ENCODE results near the gene MED12L. TPM values are rescaled to one million over a fixed set of nuclear protein-coding genes. Genes with fewer than 3 reads are reported as not detected.

MED12L gene
- total RNA-seq, 1 donor = 2.2 TPM

- no peak for TF ChIP-seq CTCF (IDR thresholded peaks at IDR 0.05; ENCODE audit: extremely low read depth, low read depth, low read length)
- Histone ChIP-seq H3K27ac (ENCODE audit: low read depth, low read length) (no peak overlapping the region), H3K9me3 (ENCODE audit: low read depth, low read length) (no peaks in the 10 kb centered on the region), H3K27me3 (ENCODE audit: insufficient read depth, low read length) (peaks cover 4% of the 10 kb centered on the region), H3K36me3 (ENCODE audit: insufficient read depth, low read length) (no peaks in the 10 kb centered on the region), H3K4me2 (ENCODE audit: insufficient read depth, low read length) (no peak overlapping the region), H4K20me1 (ENCODE audit: insufficient read depth, low read length) (no peaks in the 10 kb centered on the region), H3K4me1 (ENCODE audit: insufficient read depth, low read length) (no peaks in the 10 kb centered on the region), H2AFZ (ENCODE audit: low read length) (no peak overlapping the region), H3K79me2 (ENCODE audit: insufficient read depth, low read length) (no peaks in the 10 kb centered on the region), H3K4me3 (ENCODE audit: insufficient read depth, low read length) (no peak overlapping the region)
- no peak for DNase-seq (ENCODE audit: insufficient read length, low spot score, missing footprints)
Measured at GRCh38 chr3:151248772-151249337, 163.4 kb downstream of the MED12L start.

- no peak for DNase-seq (ENCODE audit: insufficient read length, low spot score, missing footprints)
- no peaks in the 10 kb centered on the region for H3K79me2 ChIP-seq (ENCODE audit: insufficient read depth, low read length)
- no peaks in the 10 kb centered on the region for H3K4me1 ChIP-seq (ENCODE audit: insufficient read depth, low read length)
- TF ChIP-seq CTCF (IDR thresholded peaks at IDR 0.05; ENCODE audit: extremely low read depth, low read depth, low read length) = no peak
- H2AFZ ChIP-seq (ENCODE audit: low read length) = no peak overlapping the region
- H3K36me3 ChIP-seq (ENCODE audit: insufficient read depth, low read length) = no peaks in the 10 kb centered on the region
- H4K20me1 ChIP-seq (ENCODE audit: insufficient read depth, low read length) = no peaks in the 10 kb centered on the region
- H3K27me3 ChIP-seq (ENCODE audit: insufficient read depth, low read length) = peaks cover 22% of the 10 kb centered on the region
- no peak overlapping the region for H3K27ac ChIP-seq (ENCODE audit: low read depth, low read length)
- no peaks in the 10 kb centered on the region for H3K9me3 ChIP-seq (ENCODE audit: low read depth, low read length)
- no peak overlapping the region for H3K4me2 ChIP-seq (ENCODE audit: insufficient read depth, low read length)
- no peak overlapping the region for H3K4me3 ChIP-seq (ENCODE audit: insufficient read depth, low read length)
Measured at GRCh38 chr3:151256749-151257148, 171.3 kb downstream of the MED12L start.

GRCh38 chr3:151259664-151260063, 174.2 kb downstream of the MED12L start:
- Histone ChIP-seq H3K4me2 (ENCODE audit: insufficient read depth, low read length) (no peak overlapping the region), H3K4me1 (ENCODE audit: insufficient read depth, low read length) (no peaks in the 10 kb centered on the region), H3K4me3 (ENCODE audit: insufficient read depth, low read length) (no peak overlapping the region), H4K20me1 (ENCODE audit: insufficient read depth, low read length) (no peaks in the 10 kb centered on the region), H2AFZ (ENCODE audit: low read length) (no peak overlapping the region), H3K27me3 (ENCODE audit: insufficient read depth, low read length) (peaks cover 22% of the 10 kb centered on the region), H3K79me2 (ENCODE audit: insufficient read depth, low read length) (no peaks in the 10 kb centered on the region), H3K9me3 (ENCODE audit: low read depth, low read length) (no peaks in the 10 kb centered on the region), H3K27ac (ENCODE audit: low read depth, low read length) (no peak overlapping the region), H3K36me3 (ENCODE audit: insufficient read depth, low read length) (no peaks in the 10 kb centered on the region)
- no peak for DNase-seq (ENCODE audit: insufficient read length, low spot score, missing footprints)
- TF ChIP-seq CTCF (IDR thresholded peaks at IDR 0.05; ENCODE audit: extremely low read depth, low read depth, low read length) = no peak

GRCh38 chr3:151262871-151263525, 177.5 kb downstream of the MED12L start:
- no peak overlapping the region for H2AFZ ChIP-seq (ENCODE audit: low read length)
- no peaks in the 10 kb centered on the region for H3K79me2 ChIP-seq (ENCODE audit: insufficient read depth, low read length)
- TF ChIP-seq CTCF (IDR thresholded peaks at IDR 0.05; ENCODE audit: extremely low read depth, low read depth, low read length) = no peak
- H3K9me3 ChIP-seq (ENCODE audit: low read depth, low read length) = no peaks in the 10 kb centered on the region
- H3K27ac ChIP-seq (ENCODE audit: low read depth, low read length) = no peak overlapping the region
- H3K4me3 ChIP-seq (ENCODE audit: insufficient read depth, low read length) = no peak overlapping the region
- H3K27me3 ChIP-seq (ENCODE audit: insufficient read depth, low read length) = peaks cover 10% of the 10 kb centered on the region
- no peaks in the 10 kb centered on the region for H4K20me1 ChIP-seq (ENCODE audit: insufficient read depth, low read length)
- no peak overlapping the region for H3K4me2 ChIP-seq (ENCODE audit: insufficient read depth, low read length)
- no peaks in the 10 kb centered on the region for H3K4me1 ChIP-seq (ENCODE audit: insufficient read depth, low read length)
- no peaks in the 10 kb centered on the region for H3K36me3 ChIP-seq (ENCODE audit: insufficient read depth, low read length)
- no peak for DNase-seq (ENCODE audit: insufficient read length, low spot score, missing footprints)
